ENCODE measurements around the gene POLG. TPM values are rescaled to one million over a fixed set of nuclear protein-coding genes. Genes with fewer than 3 reads are reported as not detected.

Gene POLG
- total and polyA plus RNA-seq, 2 of the 4 experiments (the other 2 are of a cell fraction): 19.9 to 30.6 TPM

GRCh38 chr15:89369341-89369947 lies 34.8 kb upstream of the POLG start (continued):
- TF ChIP-seq CHD1 (IDR thresholded peaks at IDR 0.05; ENCODE audit: low read depth, low read length): no peak

GRCh38 chr15:89368566-89369223 lies 34.1 kb upstream of the POLG start:
- in situ Hi-C loops (cut with MboI; ENCODE audit: low sequenced_read_pairs): no loop called here
- H3K9me3 ChIP-seq (ENCODE audit: control insufficient read depth, insufficient read depth, low read length): peaks cover 2% of the 10 kb centered on the region
- no peak overlapping the region for H3K56ac ChIP-seq (ENCODE audit: extremely low read depth, insufficient read depth, low read length)
- H3K36me3 ChIP-seq (ENCODE audit: control insufficient read depth, insufficient read depth, low read length): no peaks in the 10 kb centered on the region
- dilution Hi-C loops (cut with HindIII; ENCODE audit: low sequenced_read_pairs, unreplicated experiment): no loop called here
- H2AK5ac ChIP-seq (ENCODE audit: low read depth, low read length): no peak overlapping the region
- no peaks in the 10 kb centered on the region for H3K9me1 ChIP-seq (ENCODE audit: insufficient read depth, low read length)
- peaks cover 97% of the 10 kb centered on the region for H3K27me3 ChIP-seq (ENCODE audit: control insufficient read depth, insufficient read depth, low read length)
- H3K27ac ChIP-seq (ENCODE audit: insufficient read depth, low read length): no peak overlapping the region
- no peak overlapping the region for H2AK9ac ChIP-seq (replicated peaks; ENCODE audit: low read depth, low read length, poor library complexity)
- H4K8ac ChIP-seq (ENCODE audit: low read depth in 2 of 2, low read length in 2 of 2): no peak overlapping the region
- no peak overlapping the region for H4K91ac ChIP-seq (ENCODE audit: insufficient read depth, low read depth, low read length)
- H3K4me3 ChIP-seq (ENCODE audit: insufficient read depth, low read depth, low read length): no peak overlapping the region
- H3K14ac ChIP-seq (replicated peaks; ENCODE audit: low read depth, low read length): no peak overlapping the region
- H3K4me1 ChIP-seq (ENCODE audit: control insufficient read depth, insufficient read depth, low read length): no peaks in the 10 kb centered on the region
- POLR2A ChIA-PET (ENCODE audit: unreplicated experiment): no interaction called here
- TF ChIP-seq CHD1 (IDR thresholded peaks at IDR 0.05; ENCODE audit: low read depth, low read length) (no peak), CEBPB (IDR thresholded peaks at IDR 0.05; ENCODE audit: low read depth, low read length) (no peak), MAZ (IDR thresholded peaks at IDR 0.05; ENCODE audit: borderline replicate concordance, low read depth, low read length) (no peak), POLR2A (IDR thresholded peaks at IDR 0.05; ENCODE audit: low read depth, low read length) (no peak), BHLHE40 (IDR thresholded peaks at IDR 0.05; ENCODE audit: low read depth, low read length) (no peak), RCOR1 (IDR thresholded peaks at IDR 0.05; ENCODE audit: insufficient replicate concordance, low read length) (no peak), CTCF (conservative IDR thresholded peaks at IDR 0.05; ENCODE audit: low read depth, low read length) (no peak), MXI1 (IDR thresholded peaks at IDR 0.05; ENCODE audit: borderline replicate concordance, low read depth, low read length) (no peak), RFX5 (IDR thresholded peaks at IDR 0.05; ENCODE audit: low read depth, low read length) (no peak)
- DNase-seq (no peak), ATAC-seq (ENCODE audit: low read depth) (no peak)
- WGBS, 2 experiments (ENCODE audit: extremely low coverage in 2 of 2, insufficient read length in 1 of 2): 3% methylated on average over 12 of the region's 34 CpGs; no CpG with 5 or more reads in 1 of the 2 experiments
- no peak overlapping the region for H3K18ac ChIP-seq (ENCODE audit: low read depth, low read length)
- no peak overlapping the region for H2BK15ac ChIP-seq (ENCODE audit: low read depth, low read length)
- no TSS peak for BruUV-seq (replicated peaks)
- no peaks in the 10 kb centered on the region for H3K79me1 ChIP-seq (ENCODE audit: low read depth in 1 of 2, low read length in 2 of 2)
- H4K20me1 ChIP-seq (ENCODE audit: insufficient read depth, low read length): peaks cover 6% of the 10 kb centered on the region; the same call in 1 of the 2 replicates
- CTCF ChIA-PET: no interaction called here
- H4K5ac ChIP-seq (ENCODE audit: low read depth, low read length): no peak overlapping the region
- intact Hi-C loops (cut with micrococcal nuclease): no loop called here
- H3K4me2 ChIP-seq (ENCODE audit: low read depth, low read length): no peak overlapping the region
- no peak overlapping the region for H3K4ac ChIP-seq (ENCODE audit: low read depth, low read length)
- no peak overlapping the region for H2BK20ac ChIP-seq (ENCODE audit: low read depth, low read length)
- no peak overlapping the region for H2BK120ac ChIP-seq (ENCODE audit: low read depth, low read length)
- no peak overlapping the region for H2AFZ ChIP-seq (replicated peaks; ENCODE audit: low read length, poor library complexity)
- H2BK5ac ChIP-seq (ENCODE audit: low read depth, low read length, poor library complexity, severe bottlenecking): no peak overlapping the region
- no peak overlapping the region for H3K23ac ChIP-seq (ENCODE audit: low read depth, low read length)
- no peak overlapping the region for H3K9ac ChIP-seq (ENCODE audit: low read depth, low read length)

Measured in IMR-90 (cell line).